HEK293 (cell line): ENCODE measurements around the gene NUP85.

Experiments used
- GLI2 ChIP-seq: fragments of 450-650 bp; formaldehyde crosslinking; IDR thresholded peaks from 2 replicates; pipeline ENCODE4; 2017; ENCODE audit warnings: missing biosample characterization, missing genetic modification characterization, low read depth, borderline replicate concordance
- KLF9 ChIP-seq: fragments of 450-650 bp; formaldehyde crosslinking; IDR thresholded peaks from 2 replicates; pipeline ENCODE4 v1.5.1; 2016; ENCODE audit warnings: missing biosample characterization, missing genetic modification characterization, low read depth
- PRDM1 ChIP-seq: fragments of 450-650 bp; formaldehyde crosslinking; IDR thresholded peaks from 2 replicates; pipeline ENCODE4; 2016; ENCODE audit warnings: missing biosample characterization, missing genetic modification characterization
- ZBTB48 ChIP-seq: fragments of 450-650 bp; formaldehyde crosslinking; IDR thresholded peaks from 2 replicates; pipeline ENCODE4 v1.5.1; 2016; ENCODE audit warnings: missing biosample characterization, missing genetic modification characterization
- ZNF132 ChIP-seq: fragments of 450-650 bp; formaldehyde crosslinking; IDR thresholded peaks from 2 replicates; pipeline ENCODE4 v1.5.1; 2017; ENCODE audit warnings: missing biosample characterization, missing genetic modification characterization, borderline replicate concordance
- ZNF169 ChIP-seq: fragments of 450-650 bp; formaldehyde crosslinking; IDR thresholded peaks from 2 replicates; pipeline ENCODE4 v1.5.1; 2016; ENCODE audit warnings: missing biosample characterization, missing genetic modification characterization
- ZNF19 ChIP-seq: fragments of 450-650 bp; formaldehyde crosslinking; IDR thresholded peaks from 2 replicates; pipeline ENCODE4; 2016; ENCODE audit warnings: missing biosample characterization, missing genetic modification characterization, low read depth
- ZNF214 ChIP-seq: fragments of 450-650 bp; formaldehyde crosslinking; IDR thresholded peaks from 2 replicates; pipeline ENCODE4 v1.5.1; 2017; ENCODE audit warnings: missing biosample characterization, mild to moderate bottlenecking, missing genetic modification characterization, borderline replicate concordance
- ZNF221 ChIP-seq: fragments of 450-650 bp; formaldehyde crosslinking; IDR thresholded peaks from 2 replicates; pipeline ENCODE4 v1.5.1; 2017; ENCODE audit warnings: missing biosample characterization, missing genetic modification characterization, borderline replicate concordance
- ZNF248 ChIP-seq: fragments of 450-650 bp; formaldehyde crosslinking; IDR thresholded peaks from 2 replicates; pipeline ENCODE4 v1.5.1; 2017; ENCODE audit warnings: missing biosample characterization, missing genetic modification characterization
- ZNF266 ChIP-seq: fragments of 450-650 bp; formaldehyde crosslinking; IDR thresholded peaks from 2 replicates; pipeline ENCODE4 v1.5.1; 2016; ENCODE audit warnings: missing biosample characterization, missing genetic modification characterization, low read depth
- ZNF341 ChIP-seq: fragments of 450-650 bp; formaldehyde crosslinking; IDR thresholded peaks from 2 replicates; pipeline ENCODE4; 2016; ENCODE audit warnings: low read depth, missing biosample characterization, missing genetic modification characterization
- ZNF391 ChIP-seq: fragments of 450-650 bp; formaldehyde crosslinking; IDR thresholded peaks from 2 replicates; pipeline ENCODE4 v1.5.1; 2016; ENCODE audit warnings: low read depth, missing biosample characterization, missing genetic modification characterization, borderline replicate concordance
- ZNF433 ChIP-seq: fragments of 450-650 bp; formaldehyde crosslinking; IDR thresholded peaks from 2 replicates; pipeline ENCODE4 v1.5.1; 2016; ENCODE audit warnings: missing biosample characterization, missing genetic modification characterization, low read depth
- ZNF501 ChIP-seq: fragments of 450-650 bp; formaldehyde crosslinking; IDR thresholded peaks from 2 replicates; pipeline ENCODE4 v1.5.1; 2016; ENCODE audit warnings: missing biosample characterization, missing genetic modification characterization
- ZNF510 ChIP-seq: fragments of 450-650 bp; formaldehyde crosslinking; IDR thresholded peaks from 2 replicates; pipeline ENCODE4 v1.5.1; 2018; ENCODE audit warnings: mild to moderate bottlenecking, missing genetic modification characterization, missing biosample characterization; ENCODE audit not compliant: insufficient replicate concordance
- ZNF518A ChIP-seq: fragments of 450-650 bp; formaldehyde crosslinking; conservative IDR thresholded peaks from 2 replicates; pipeline ENCODE4 v1.5.1; 2016; ENCODE audit warnings: low read depth, missing biosample characterization, missing genetic modification characterization
- ZSCAN23 ChIP-seq: fragments of 450-650 bp; formaldehyde crosslinking; IDR thresholded peaks from 2 replicates; pipeline ENCODE4 v1.5.1; 2016; ENCODE audit warnings: missing biosample characterization, missing genetic modification characterization
- ZSCAN30 ChIP-seq: fragments of 450-650 bp; IDR thresholded peaks from 2 replicates; pipeline ENCODE4 v1.5.1; 2018; ENCODE audit warnings: missing biosample characterization, mild to moderate bottlenecking, missing genetic modification characterization, moderate library complexity
- TF ChIP-seq, protein P1 (sequence below): fragments of 450-650 bp; formaldehyde crosslinking; IDR thresholded peaks from 2 replicates; pipeline ENCODE4 v1.5.0; 2017; ENCODE audit warnings: missing biosample characterization, missing genetic modification characterization, borderline replicate concordance
- TF ChIP-seq, protein P2 (sequence below): fragments of 450-650 bp; formaldehyde crosslinking; IDR thresholded peaks from 2 replicates; pipeline ENCODE4 v1.5.1; 2017; ENCODE audit warnings: missing biosample characterization, missing genetic modification characterization
- TF ChIP-seq, protein P3 (sequence below): fragments of 450-650 bp; formaldehyde crosslinking; conservative IDR thresholded peaks from 2 replicates; pipeline ENCODE4 v1.5.1; 2016; ENCODE audit warnings: low read depth, missing biosample characterization, missing genetic modification characterization
- TF ChIP-seq, protein P4 (sequence below): fragments of 450-650 bp; formaldehyde crosslinking; IDR thresholded peaks from 2 replicates; pipeline ENCODE4 v1.5.1; 2017; ENCODE audit warnings: missing biosample characterization, missing genetic modification characterization

NUP85 gene

GRCh38 chr17:75271233-75271954, 65.9 kb downstream of the NUP85 start (continued):
- TF ChIP-seq, protein P1, sequence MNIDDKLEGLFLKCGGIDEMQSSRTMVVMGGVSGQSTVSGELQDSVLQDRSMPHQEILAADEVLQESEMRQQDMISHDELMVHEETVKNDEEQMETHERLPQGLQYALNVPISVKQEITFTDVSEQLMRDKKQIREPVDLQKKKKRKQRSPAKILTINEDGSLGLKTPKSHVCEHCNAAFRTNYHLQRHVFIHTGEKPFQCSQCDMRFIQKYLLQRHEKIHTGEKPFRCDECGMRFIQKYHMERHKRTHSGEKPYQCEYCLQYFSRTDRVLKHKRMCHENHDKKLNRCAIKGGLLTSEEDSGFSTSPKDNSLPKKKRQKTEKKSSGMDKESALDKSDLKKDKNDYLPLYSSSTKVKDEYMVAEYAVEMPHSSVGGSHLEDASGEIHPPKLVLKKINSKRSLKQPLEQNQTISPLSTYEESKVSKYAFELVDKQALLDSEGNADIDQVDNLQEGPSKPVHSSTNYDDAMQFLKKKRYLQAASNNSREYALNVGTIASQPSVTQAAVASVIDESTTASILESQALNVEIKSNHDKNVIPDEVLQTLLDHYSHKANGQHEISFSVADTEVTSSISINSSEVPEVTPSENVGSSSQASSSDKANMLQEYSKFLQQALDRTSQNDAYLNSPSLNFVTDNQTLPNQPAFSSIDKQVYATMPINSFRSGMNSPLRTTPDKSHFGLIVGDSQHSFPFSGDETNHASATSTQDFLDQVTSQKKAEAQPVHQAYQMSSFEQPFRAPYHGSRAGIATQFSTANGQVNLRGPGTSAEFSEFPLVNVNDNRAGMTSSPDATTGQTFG, result no peak
- TF ChIP-seq ZNF248 (tag by site-specific recombination) (no peak), GLI2 (tag by site-specific recombination) (no peak), ZNF132 (tag by site-specific recombination) (no peak), ZSCAN23 (tag by site-specific recombination) (no peak), ZNF169 (tag by site-specific recombination) (no peak), ZNF19 (tag by site-specific recombination) (no peak), ZNF510 (tag by site-specific recombination) (no peak), ZNF221 (tag by site-specific recombination) (no peak), ZNF433 (no peak), PRDM1 (tag by site-specific recombination) (no peak; the same call in 1 of the 2 replicates), ZNF341 (peak; percentile 93), ZNF501 (tag by site-specific recombination) (peak; percentile 81), ZBTB48 (peak; percentile 54), ZNF518A (tag by site-specific recombination) (no peak), ZNF214 (tag by site-specific recombination) (no peak), ZSCAN30 (tag by site-specific recombination) (peak; percentile 24), ZNF391 (tag by site-specific recombination) (no peak), KLF9 (tag by site-specific recombination) (no peak), ZNF266 (tag by site-specific recombination) (no peak)
- TF ChIP-seq, protein P2, sequence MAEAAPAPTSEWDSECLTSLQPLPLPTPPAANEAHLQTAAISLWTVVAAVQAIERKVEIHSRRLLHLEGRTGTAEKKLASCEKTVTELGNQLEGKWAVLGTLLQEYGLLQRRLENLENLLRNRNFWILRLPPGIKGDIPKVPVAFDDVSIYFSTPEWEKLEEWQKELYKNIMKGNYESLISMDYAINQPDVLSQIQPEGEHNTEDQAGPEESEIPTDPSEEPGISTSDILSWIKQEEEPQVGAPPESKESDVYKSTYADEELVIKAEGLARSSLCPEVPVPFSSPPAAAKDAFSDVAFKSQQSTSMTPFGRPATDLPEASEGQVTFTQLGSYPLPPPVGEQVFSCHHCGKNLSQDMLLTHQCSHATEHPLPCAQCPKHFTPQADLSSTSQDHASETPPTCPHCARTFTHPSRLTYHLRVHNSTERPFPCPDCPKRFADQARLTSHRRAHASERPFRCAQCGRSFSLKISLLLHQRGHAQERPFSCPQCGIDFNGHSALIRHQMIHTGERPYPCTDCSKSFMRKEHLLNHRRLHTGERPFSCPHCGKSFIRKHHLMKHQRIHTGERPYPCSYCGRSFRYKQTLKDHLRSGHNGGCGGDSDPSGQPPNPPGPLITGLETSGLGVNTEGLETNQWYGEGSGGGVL (tag by site-specific recombination), result no peak; the same call in none of the 2 replicates
- TF ChIP-seq, protein P3, sequence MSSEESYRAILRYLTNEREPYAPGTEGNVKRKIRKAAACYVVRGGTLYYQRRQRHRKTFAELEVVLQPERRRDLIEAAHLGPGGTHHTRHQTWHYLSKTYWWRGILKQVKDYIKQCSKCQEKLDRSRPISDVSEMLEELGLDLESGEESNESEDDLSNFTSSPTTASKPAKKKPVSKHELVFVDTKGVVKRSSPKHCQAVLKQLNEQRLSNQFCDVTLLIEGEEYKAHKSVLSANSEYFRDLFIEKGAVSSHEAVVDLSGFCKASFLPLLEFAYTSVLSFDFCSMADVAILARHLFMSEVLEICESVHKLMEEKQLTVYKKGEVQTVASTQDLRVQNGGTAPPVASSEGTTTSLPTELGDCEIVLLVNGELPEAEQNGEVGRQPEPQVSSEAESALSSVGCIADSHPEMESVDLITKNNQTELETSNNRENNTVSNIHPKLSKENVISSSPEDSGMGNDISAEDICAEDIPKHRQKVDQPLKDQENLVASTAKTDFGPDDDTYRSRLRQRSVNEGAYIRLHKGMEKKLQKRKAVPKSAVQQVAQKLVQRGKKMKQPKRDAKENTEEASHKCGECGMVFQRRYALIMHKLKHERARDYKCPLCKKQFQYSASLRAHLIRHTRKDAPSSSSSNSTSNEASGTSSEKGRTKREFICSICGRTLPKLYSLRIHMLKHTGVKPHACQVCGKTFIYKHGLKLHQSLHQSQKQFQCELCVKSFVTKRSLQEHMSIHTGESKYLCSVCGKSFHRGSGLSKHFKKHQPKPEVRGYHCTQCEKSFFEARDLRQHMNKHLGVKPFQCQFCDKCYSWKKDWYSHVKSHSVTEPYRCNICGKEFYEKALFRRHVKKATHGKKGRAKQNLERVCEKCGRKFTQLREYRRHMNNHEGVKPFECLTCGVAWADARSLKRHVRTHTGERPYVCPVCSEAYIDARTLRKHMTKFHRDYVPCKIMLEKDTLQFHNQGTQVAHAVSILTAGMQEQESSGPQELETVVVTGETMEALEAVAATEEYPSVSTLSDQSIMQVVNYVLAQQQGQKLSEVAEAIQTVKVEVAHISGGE (tag by site-specific recombination), result peak; percentile 91
- TF ChIP-seq, protein P4, sequence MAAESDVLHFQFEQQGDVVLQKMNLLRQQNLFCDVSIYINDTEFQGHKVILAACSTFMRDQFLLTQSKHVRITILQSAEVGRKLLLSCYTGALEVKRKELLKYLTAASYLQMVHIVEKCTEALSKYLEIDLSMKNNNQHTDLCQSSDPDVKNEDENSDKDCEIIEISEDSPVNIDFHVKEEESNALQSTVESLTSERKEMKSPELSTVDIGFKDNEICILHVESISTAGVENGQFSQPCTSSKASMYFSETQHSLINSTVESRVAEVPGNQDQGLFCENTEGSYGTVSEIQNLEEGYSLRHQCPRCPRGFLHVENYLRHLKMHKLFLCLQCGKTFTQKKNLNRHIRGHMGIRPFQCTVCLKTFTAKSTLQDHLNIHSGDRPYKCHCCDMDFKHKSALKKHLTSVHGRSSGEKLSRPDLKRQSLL (tag by site-specific recombination), result no peak
